ENCODE measurements around the gene VAV1. TPM values are rescaled to one million over a fixed set of nuclear protein-coding genes. Genes with fewer than 3 reads are reported as not detected.
A peak's percentile ranks its signal among the peaks of the same experiment; 100 is the strongest.

Gene VAV1
- total and polyA plus RNA-seq, 2 donors (not counting 1 experiment from before 2014, with no cell fraction given), result 62.7 to 98.8 TPM

DNA sequence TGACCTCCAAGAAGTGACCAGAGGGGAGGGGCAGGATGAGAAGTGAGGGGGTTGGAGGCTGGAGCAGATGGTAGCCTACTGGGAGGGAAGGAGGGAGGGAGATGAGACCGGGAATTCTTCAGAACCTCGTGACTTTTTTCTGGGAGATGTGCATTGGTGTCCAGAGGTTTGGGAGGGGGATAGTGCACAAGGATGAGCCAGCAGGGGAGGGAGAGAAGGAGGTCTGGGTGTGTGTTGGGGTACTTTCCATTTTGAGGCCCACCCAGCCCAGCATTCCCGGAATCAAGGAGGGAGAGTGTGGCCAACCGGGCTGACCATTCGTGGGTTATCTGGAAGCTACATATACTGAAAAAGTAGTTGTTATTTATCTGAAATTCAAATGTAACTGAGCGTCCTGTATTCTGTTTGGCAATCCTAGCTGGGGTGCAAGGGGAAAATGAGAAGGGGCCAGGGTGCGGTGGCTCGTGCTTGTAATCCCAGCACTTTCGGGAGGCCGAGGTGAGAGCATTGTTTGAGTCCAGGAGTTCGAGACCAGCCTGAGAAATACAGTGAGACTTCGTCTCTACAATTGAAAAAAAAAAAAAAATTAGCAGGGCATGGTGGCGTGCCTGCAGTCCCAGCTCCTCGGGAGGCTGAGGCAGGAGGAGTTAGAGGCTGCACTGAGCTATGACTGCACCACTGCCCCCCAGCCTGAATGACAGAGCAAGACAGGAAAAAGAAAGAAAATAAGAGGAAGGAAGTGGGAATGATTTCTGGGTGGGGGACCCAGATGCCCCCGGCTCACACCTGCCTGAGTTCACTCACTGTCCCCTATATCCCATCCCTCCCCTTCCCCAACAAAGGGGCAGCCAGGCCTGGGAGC is 47.6 kb upstream of the VAV1 start:
- Histone ChIP-seq H3K27me3 (replicated peaks in 1 of 4; ENCODE audit: control extremely low read depth in 1 of 4, control insufficient read depth in 3 of 4, insufficient read depth in 4 of 4, low read length in 3 of 4) (no peaks in the 10 kb centered on the region), H3K4me3 (ENCODE audit: control extremely low read depth in 1 of 5, extremely low read depth in 1 of 5, insufficient read depth in 1 of 5, low read depth in 2 of 5, low read length in 4 of 5) (no peak overlapping the region), H3K79me2 (ENCODE audit: control insufficient read depth, insufficient read depth, low read length) (peaks cover 3% of the 10 kb centered on the region), H3K9me3 (ENCODE audit: control extremely low read depth in 1 of 3, control insufficient read depth in 2 of 3, insufficient read depth in 1 of 3, low read length in 2 of 3) (peaks cover 0 to 3% (median 0%) of the 10 kb centered on the region in 3 donors), H3K4me1 (ENCODE audit: control insufficient read depth in 2 of 2, insufficient read depth in 2 of 2, low read length in 2 of 2) (peaks cover 58 to 61% of the 10 kb centered on the region in 2 donors), H3K27ac (ENCODE audit: low read length in 2 of 2) (peak overlapping the region in 1 of 2 donors; percentile 39), H2AFZ (ENCODE audit: insufficient read depth, low read depth, low read length, poor library complexity, severe bottlenecking) (no peak overlapping the region), H3K9ac (ENCODE audit: low read length) (no peak overlapping the region), H3K36me3 (replicated peaks in 1 of 2; ENCODE audit: control extremely low read depth in 1 of 2, control insufficient read depth in 1 of 2, extremely low read depth in 1 of 2, insufficient read depth in 2 of 2, low read length in 1 of 2) (no peaks in the 10 kb centered on the region), H4K20me1 (ENCODE audit: control insufficient read depth, insufficient read depth, low read length, poor library complexity, severe bottlenecking) (no peaks in the 10 kb centered on the region), H3K4me2 (replicated peaks; ENCODE audit: low read depth, low read length, poor library complexity, severe bottlenecking) (peak overlapping the region; percentile 42)
- intact Hi-C loops (cut with micrococcal nuclease), result loop anchor here (5.0 to 10.0 kb wide), 2 partner anchors 50 to 137 kb away; partner anchors contain the start of gene TNFSF14
- ATAC-seq (ENCODE audit: low read depth), result no peak
- Mint-ChIP-seq H3K4me3 (no peak overlapping the region), H3K27me3 (no peaks in the 10 kb centered on the region), H3K9me3 (ENCODE audit: insufficient read depth) (no peaks in the 10 kb centered on the region), H3K27ac (peak overlapping the region; percentile 83), H3K4me1 (peaks cover 69% of the 10 kb centered on the region)
- POLR2A ChIA-PET, result interaction anchor here (0.6 to 1.0 kb wide), 3 partner anchors 12 to 680 kb away, joined by 3 to 4 read pairs (median 4); no protein-coding TSS in a partner anchor
- TF ChIP-seq EZH2 (IDR thresholded peaks at IDR 0.05; ENCODE audit: borderline replicate concordance, insufficient read depth, low read depth, low read length, poor library complexity, severe bottlenecking), result no peak
- TF ChIP-seq CTCF (IDR thresholded peaks at IDR 0.05), result no peak
- WGBS (ENCODE audit: insufficient coverage), result 96% methylated on average over 12 of the region's 15 CpGs
- no peak for DNase-seq
- CTCF ChIA-PET, result interaction anchor here (0.7 to 1.4 kb wide), 2 partner anchors 11 to 27 kb away, joined by 3 to 7 read pairs; no protein-coding TSS in a partner anchor
